T-cell (primary cell): ENCODE data around the gene SEMA5B. TPM values are rescaled to one million over a fixed set of nuclear protein-coding genes. Genes with fewer than 3 reads are reported as not detected.

ENCODE experiments used
- ATAC-seq, 4 experiments: fragments of 200-7000 bp in 3 of 4; fragments of 150-1000 bp in 1 of 4; cut with Tn5 transposase; replicated peaks in 1 of 4; 1 replicate in 3 of 4; 2 replicates in 1 of 4; pipeline ENCODE4 v1.10.0; 2021; ENCODE audit warnings: moderate library complexity in 3 of 4, mild to moderate bottlenecking in 2 of 4, moderate number of reproducible peaks in 1 of 4
- CTCF ChIA-PET, 2 donors: fragments of 300-600 bp; sonication (Branson Sonifier 250); formaldehyde crosslinking; loops; one replicate each; lab custom pipeline; 2022; ENCODE audit warnings: antibody characterized with exemption in 2 of 2; lab: Charles Lee
- POLR2A ChIA-PET, 2 donors: fragments of 300-600 bp; sonication (Branson Sonifier 250); formaldehyde crosslinking; loops; one replicate each; lab custom pipeline; 2022; ENCODE audit warnings: antibody characterized with exemption in 2 of 2; lab: Charles Lee
- DNase-seq, 35 experiments: peaks; one replicate each; pipeline versions ENCODE4 v3.0.0 to v3.0.0-alpha.2; 2013 to 2023
- H3K27ac ChIP-seq: one replicate; pipeline ENCODE4 v1.5.1; 2013; ENCODE audit warnings: low read length
- H3K27me3 ChIP-seq, 2 experiments: replicated peaks in 1 of 2; 1 replicate in 1 of 2; 2 replicates in 1 of 2; pipeline versions ENCODE4 v1.6.1 to v1.7.0; 2013; ENCODE audit warnings: low read length in 1 of 2, mixed read lengths in 1 of 2; ENCODE audit not compliant: control insufficient read depth in 2 of 2, insufficient read depth in 2 of 2; ENCODE audit errors: extremely low read depth in 1 of 2
- H3K36me3 ChIP-seq, 2 donors: 1 replicate in 1 of 2; 2 replicates in 1 of 2; pipeline versions ENCODE4 v1.6.1 to v1.7.0; 2013; ENCODE audit warnings: low read length in 1 of 2; ENCODE audit not compliant: control insufficient read depth in 2 of 2, insufficient read depth in 1 of 2; ENCODE audit errors: extremely low read depth in 1 of 2
- H3K4me1 ChIP-seq, 2 experiments: 1 replicate in 1 of 2; 2 replicates in 1 of 2; pipeline versions ENCODE4 v1.6.1 to v1.7.0; 2013; ENCODE audit warnings: low read length in 2 of 2, mixed read lengths in 1 of 2; ENCODE audit not compliant: insufficient read depth in 2 of 2, control insufficient read depth in 1 of 2; ENCODE audit errors: extremely low read depth in 1 of 2
- H3K4me3 ChIP-seq, 2 donors: 1 replicate in 1 of 2; 2 replicates in 1 of 2; pipeline versions ENCODE4 v1.5.1 to v1.7.0; 2013; ENCODE audit warnings: mild to moderate bottlenecking in 2 of 2, low read length in 1 of 2, moderate library complexity in 1 of 2; ENCODE audit not compliant: control insufficient read depth in 1 of 2; ENCODE audit errors: extremely low read depth in 1 of 2
- H3K9me3 ChIP-seq: 2 replicates; pipeline ENCODE4 v1.7.0; 2013
- H3K27ac Mint-ChIP-seq, 2 donors: one replicate each; pipeline ENCODE4 v1.8.0; 2020 to 2021; ENCODE audit warnings: mild to moderate bottlenecking in 2 of 2, mixed read lengths in 2 of 2
- H3K27me3 Mint-ChIP-seq, 2 donors: one replicate each; pipeline ENCODE4 v1.8.0; 2021 to 2022; ENCODE audit warnings: mixed read lengths in 2 of 2
- H3K36me3 Mint-ChIP-seq: one replicate; pipeline ENCODE4 v1.8.0; 2021; ENCODE audit warnings: mixed read lengths
- H3K4me1 Mint-ChIP-seq, 3 donors: one replicate each; pipeline ENCODE4 v1.8.0; 2020 to 2022; ENCODE audit warnings: mixed read lengths in 3 of 3, mild to moderate bottlenecking in 1 of 3
- H3K4me3 Mint-ChIP-seq, 3 donors: one replicate each; pipeline ENCODE4 v1.8.0; 2020 to 2022; ENCODE audit warnings: mild to moderate bottlenecking in 3 of 3, mixed read lengths in 3 of 3, moderate library complexity in 3 of 3
- H3K9me3 Mint-ChIP-seq, 3 donors: one replicate each; pipeline ENCODE4 v1.8.0; 2020 to 2022; ENCODE audit warnings: mixed read lengths in 3 of 3
- WGBS: methylation state at CpG from one replicate; pipeline ENCODE4 v1.1.5; 2013; ENCODE audit warnings: missing lambda C conversion rate; ENCODE audit not compliant: insufficient coverage; 5-methylcytosine and 5-hydroxymethylcytosine counted together
- total RNA-seq, 35 experiments: library from RNA in 6 of 35; stranded (reverse) in 6 of 35; fragments of 120-200 nt in 1 of 35; gene quantifications; one replicate each; pipeline versions ENCODE4 v1.2.1 to v1.2.4 and lab custom pipeline; 2013 to 2026

The SEMA5B gene
- total RNA-seq, 5 donors from 2014 or later (not counting 1 experiment from before 2014, with no cell fraction given) = 0.08 to 0.32 (median 0.21) TPM; not detected in 1

DNA sequence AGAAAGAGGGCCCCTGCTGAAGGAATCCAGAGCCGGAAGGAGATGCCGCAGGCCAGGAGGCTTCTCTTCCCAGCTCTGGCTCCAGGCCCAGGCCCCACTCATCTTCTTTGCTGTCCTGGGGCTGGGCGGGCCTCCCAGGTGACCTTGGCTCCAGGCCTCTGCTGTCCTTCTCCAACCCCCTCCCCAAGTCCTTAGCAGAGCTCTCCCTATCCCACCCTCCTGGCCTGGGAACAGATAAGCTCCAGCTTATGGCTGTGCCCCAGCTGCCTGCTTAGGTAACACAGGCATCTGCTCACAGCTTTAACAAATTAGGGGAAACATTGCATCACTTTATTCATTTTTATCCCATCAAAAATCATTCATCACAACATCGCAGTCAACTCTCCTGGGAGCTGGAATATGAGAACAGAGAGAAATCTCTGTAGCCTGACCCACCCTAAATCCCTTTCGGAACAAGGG is 86.9 kb downstream of the SEMA5B start:
- H3K36me3 Mint-ChIP-seq = no peaks in the 10 kb centered on the region
- ChIA-PET CTCF (no interaction called here), POLR2A (no interaction called here)
- no peak for ATAC-seq
- Histone ChIP-seq H3K36me3 (no peaks in the 10 kb centered on the region), H3K27me3 (peaks cover 0 to 44% of the 10 kb centered on the region in 2 experiments), H3K4me3 (no peak overlapping the region), H3K4me1 (peaks cover 0 to 26% of the 10 kb centered on the region in 2 experiments), H3K27ac (no peak overlapping the region), H3K9me3 (no peaks in the 10 kb centered on the region)
- H3K27me3 Mint-ChIP-seq = peaks cover 11 to 22% of the 10 kb centered on the region in 2 donors
- 89% methylated on average over 3 of the region's 5 CpGs for WGBS
- H3K9me3 Mint-ChIP-seq = no peaks in the 10 kb centered on the region
- peaks cover 6 to 13% (median 10%) of the 10 kb centered on the region in 3 donors for H3K4me1 Mint-ChIP-seq
- no peak overlapping the region for H3K27ac Mint-ChIP-seq
- no peak overlapping the region for H3K4me3 Mint-ChIP-seq
- no peak for DNase-seq

DNA sequence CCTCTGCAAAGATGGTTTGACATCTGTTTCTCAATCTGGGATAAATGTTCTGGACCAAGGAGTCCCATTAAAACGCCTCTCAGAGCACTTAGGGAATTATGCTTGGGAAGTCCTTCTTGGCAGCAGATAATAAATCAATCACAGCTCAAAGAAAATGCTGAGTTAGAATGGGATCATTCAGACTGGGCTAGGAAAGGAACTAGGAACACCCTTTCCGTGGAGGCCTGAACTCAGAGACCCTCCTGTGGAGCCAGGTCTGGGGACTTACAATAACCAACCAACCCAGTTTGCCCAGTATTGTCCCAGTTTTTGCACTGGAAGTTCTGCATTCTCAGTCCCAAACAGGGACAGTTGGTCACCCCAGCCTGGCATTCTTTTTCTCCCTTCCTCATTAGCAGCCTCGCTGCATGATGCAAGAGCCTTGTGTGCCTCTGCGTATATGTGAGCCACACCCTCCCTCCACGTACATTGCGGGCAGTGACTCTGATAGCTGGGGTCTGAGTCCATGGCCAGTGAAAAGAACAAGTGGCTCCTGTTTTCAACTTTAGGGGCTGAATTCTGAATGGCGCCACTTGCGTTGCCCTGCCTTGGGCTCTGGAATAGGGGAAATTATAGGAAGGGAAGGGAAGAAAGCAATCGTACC is 88.7 kb downstream of the SEMA5B start:
- no peaks in the 10 kb centered on the region for H3K9me3 Mint-ChIP-seq
- ATAC-seq (no peak), DNase-seq (peak in 1 of 35 experiments; percentile 27)
- 94% methylated on average over 8 of the region's 9 CpGs for WGBS
- no peak overlapping the region for H3K27ac Mint-ChIP-seq
- Histone ChIP-seq H3K9me3 (no peaks in the 10 kb centered on the region), H3K4me1 (peaks cover 0 to 26% of the 10 kb centered on the region in 2 experiments), H3K36me3 (no peaks in the 10 kb centered on the region), H3K27ac (no peak overlapping the region), H3K4me3 (no peak overlapping the region), H3K27me3 (peaks cover 0 to 43% of the 10 kb centered on the region in 2 experiments)
- no peak overlapping the region for H3K4me3 Mint-ChIP-seq
- CTCF ChIA-PET = interaction anchor here in 1 of 2 donors (0.6 kb wide), 1 partner anchor 1409 kb away, joined by 3 read pairs; no protein-coding TSS in a partner anchor
- POLR2A ChIA-PET = interaction anchor here in 1 of 2 donors (0.6 kb wide), 1 partner anchor 11 kb away, joined by 3 read pairs; no protein-coding TSS in a partner anchor
- peaks cover 7 to 18% of the 10 kb centered on the region in 2 donors for H3K27me3 Mint-ChIP-seq
- no peaks in the 10 kb centered on the region for H3K36me3 Mint-ChIP-seq
- peaks cover 6 to 13% (median 10%) of the 10 kb centered on the region in 3 donors for H3K4me1 Mint-ChIP-seq

DNA sequence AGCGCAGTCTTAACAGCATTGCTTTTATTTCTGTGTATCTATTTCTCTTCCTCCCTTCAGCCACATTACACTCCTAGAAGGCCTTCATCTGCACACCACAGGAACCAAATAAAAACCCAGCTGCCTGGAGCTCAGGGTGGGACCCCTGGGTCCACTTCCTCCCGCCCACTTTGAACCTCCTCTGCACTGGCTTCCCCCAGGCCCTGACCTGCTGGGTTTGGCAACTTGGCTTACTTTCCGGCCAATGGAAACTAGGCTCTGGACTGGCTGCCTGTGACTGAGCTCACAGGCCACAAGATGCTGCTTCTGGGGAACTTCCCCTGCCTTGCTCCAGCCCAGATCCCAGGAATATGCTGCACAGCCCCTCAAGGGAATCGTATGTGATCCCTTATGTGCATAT is 89.8 kb downstream of the SEMA5B start:
- no peak overlapping the region for H3K27ac ChIP-seq
- peaks cover 0 to 32% of the 10 kb centered on the region in 2 experiments for H3K27me3 ChIP-seq
- DNase-seq (no peak), ATAC-seq (no peak)
- Mint-ChIP-seq H3K4me1 (peaks cover 6 to 13% (median 10%) of the 10 kb centered on the region in 3 donors), H3K9me3 (no peaks in the 10 kb centered on the region), H3K36me3 (no peaks in the 10 kb centered on the region), H3K27ac (no peak overlapping the region), H3K4me3 (no peak overlapping the region), H3K27me3 (peaks cover 6 to 16% of the 10 kb centered on the region in 2 donors)
- no peaks in the 10 kb centered on the region for H3K36me3 ChIP-seq
- no peaks in the 10 kb centered on the region for H3K9me3 ChIP-seq
- peaks cover 0 to 20% of the 10 kb centered on the region in 2 experiments for H3K4me1 ChIP-seq
- ChIA-PET CTCF (no interaction called here), POLR2A (no interaction called here)
- no peak overlapping the region for H3K4me3 ChIP-seq
- 90% methylated on average over 4 of the region's 4 CpGs for WGBS

DNA sequence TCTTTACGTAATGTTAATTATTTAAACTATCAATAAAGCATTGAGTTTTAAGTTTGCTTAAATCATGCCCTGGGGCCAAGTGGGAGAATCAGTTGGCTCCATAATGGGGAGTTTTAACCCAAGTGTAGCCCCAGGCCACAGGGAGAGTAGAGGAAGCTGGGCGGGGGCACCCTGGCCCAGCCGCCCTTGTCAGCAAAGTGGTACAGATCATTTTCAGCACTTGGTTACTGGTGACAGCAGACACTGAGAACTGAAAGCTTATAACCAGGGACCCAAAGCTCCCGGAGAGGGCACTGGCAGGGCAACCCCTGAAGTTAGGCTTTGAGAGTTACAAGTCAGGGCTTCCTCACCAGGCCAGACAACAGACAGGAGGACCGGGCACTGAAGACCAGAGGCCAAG is 90.6 kb downstream of the SEMA5B start:
- ATAC-seq = no peak
- Histone ChIP-seq H3K27me3 (peaks cover 0 to 24% of the 10 kb centered on the region in 2 experiments), H3K9me3 (no peaks in the 10 kb centered on the region), H3K36me3 (no peaks in the 10 kb centered on the region), H3K4me3 (no peak overlapping the region), H3K27ac (no peak overlapping the region), H3K4me1 (peaks cover 0 to 13% of the 10 kb centered on the region in 2 experiments)
- no peaks in the 10 kb centered on the region for H3K36me3 Mint-ChIP-seq
- peaks cover 6 to 13% (median 10%) of the 10 kb centered on the region in 3 donors for H3K4me1 Mint-ChIP-seq
- H3K4me3 Mint-ChIP-seq = no peak overlapping the region
- peaks cover 6 to 16% of the 10 kb centered on the region in 2 donors for H3K27me3 Mint-ChIP-seq
- DNase-seq = no peak
- CTCF ChIA-PET = no interaction called here
- no peak overlapping the region for H3K27ac Mint-ChIP-seq
- POLR2A ChIA-PET = no interaction called here
- 100% methylated on average over 3 of the region's 5 CpGs for WGBS
- no peaks in the 10 kb centered on the region for H3K9me3 Mint-ChIP-seq

DNA sequence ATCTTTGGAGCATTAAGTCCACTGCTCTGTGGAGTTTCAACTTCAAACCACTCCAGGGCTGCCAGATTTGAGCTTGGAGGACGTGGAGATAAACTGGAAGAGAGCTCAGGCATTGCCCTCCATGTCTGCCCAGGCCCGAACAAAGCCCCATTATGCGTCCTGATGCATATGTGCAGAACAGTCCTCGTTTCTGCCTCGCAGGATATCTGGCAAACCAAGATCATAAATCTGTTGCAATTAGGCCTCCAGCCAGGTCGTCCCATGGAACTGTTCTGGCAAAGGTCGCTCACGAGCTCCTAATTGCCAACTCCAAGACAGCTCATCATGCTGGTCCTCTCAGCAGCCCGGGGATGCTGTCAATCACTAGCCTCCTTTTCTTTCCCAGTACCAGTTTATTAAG is 91.2 kb downstream of the SEMA5B start:
- DNase-seq = no peak
- H3K4me3 Mint-ChIP-seq = no peak overlapping the region
- H3K27me3 ChIP-seq = peaks cover 0 to 24% of the 10 kb centered on the region in 2 experiments
- H3K36me3 ChIP-seq = no peaks in the 10 kb centered on the region
- no peaks in the 10 kb centered on the region for H3K9me3 Mint-ChIP-seq
- no peaks in the 10 kb centered on the region for H3K9me3 ChIP-seq
- POLR2A ChIA-PET = no interaction called here
- WGBS = 87% methylated on average over 9 of the region's 9 CpGs
- peaks cover 6 to 10% (median 7%) of the 10 kb centered on the region in 3 donors for H3K4me1 Mint-ChIP-seq
- H3K27me3 Mint-ChIP-seq = peaks cover 6 to 16% of the 10 kb centered on the region in 2 donors
- H3K4me1 ChIP-seq = peaks cover 0 to 10% of the 10 kb centered on the region in 2 experiments
- H3K27ac ChIP-seq = no peak overlapping the region
- no peak overlapping the region for H3K4me3 ChIP-seq
- no peaks in the 10 kb centered on the region for H3K36me3 Mint-ChIP-seq
- H3K27ac Mint-ChIP-seq = no peak overlapping the region
- no peak for ATAC-seq
- CTCF ChIA-PET = no interaction called here

DNA sequence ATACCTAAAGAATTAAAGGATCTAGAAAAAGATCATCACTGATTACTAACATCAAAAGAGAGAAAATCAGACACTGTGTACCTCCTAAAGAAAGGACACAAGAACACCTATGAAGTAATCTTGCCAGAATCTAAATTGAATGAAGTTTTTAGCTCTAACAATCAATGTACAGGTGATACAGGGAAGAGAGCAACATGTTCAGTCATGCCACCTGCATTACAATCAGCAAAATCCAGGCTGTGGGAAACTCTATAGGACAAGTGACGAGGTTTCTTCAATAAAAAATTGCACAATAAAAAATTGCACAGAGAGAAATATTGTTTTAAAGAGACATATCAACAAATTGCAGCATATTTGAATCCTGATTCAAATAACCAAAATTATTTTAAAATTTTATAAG is 93.3 kb downstream of the SEMA5B start:
- no CpG with 5 or more reads among the region's 1 CpG for WGBS
- no peaks in the 10 kb centered on the region for H3K9me3 Mint-ChIP-seq
- no peaks in the 10 kb centered on the region for H3K9me3 ChIP-seq
- H3K4me3 ChIP-seq = no peak overlapping the region
- H3K36me3 Mint-ChIP-seq = no peaks in the 10 kb centered on the region
- H3K36me3 ChIP-seq = no peaks in the 10 kb centered on the region
- H3K4me1 Mint-ChIP-seq = no peaks in the 10 kb centered on the region
- ChIA-PET POLR2A (no interaction called here), CTCF (interaction anchor here in 1 of 2 donors (0.6 kb wide), 1 partner anchor 15 kb away, joined by 3 read pairs; no protein-coding TSS in a partner anchor)
- no peaks in the 10 kb centered on the region for H3K4me1 ChIP-seq
- H3K27ac Mint-ChIP-seq = no peak overlapping the region
- H3K27me3 Mint-ChIP-seq = peaks cover 6 to 10% of the 10 kb centered on the region in 2 donors
- H3K27me3 ChIP-seq = peaks cover 0 to 16% of the 10 kb centered on the region in 2 experiments
- ATAC-seq = no peak
- DNase-seq = no peak
- no peak overlapping the region for H3K27ac ChIP-seq
- no peak overlapping the region for H3K4me3 Mint-ChIP-seq
